CD4-positive, alpha-beta T cell treated with Interleukin-4 for 1 hour (primary cell): ENCODE measurements around the gene AGAP1.

Experiments
- DNase-seq, 2 donors: peaks; one replicate each; pipeline ENCODE4 v3.0.0-alpha.2; 2020 to 2022

The AGAP1 gene

GRCh38 chr2:235552671-235553070, 58.8 kb downstream of the AGAP1 start:
- no peak for DNase-seq

- DNase-seq, result no peak
These were observed 59.4 kb downstream of the AGAP1 start for GRCh38 chr2:235553291-235553690.

GRCh38 chr2:235553696-235554100, 59.9 kb downstream of the AGAP1 start:
- no peak for DNase-seq

GRCh38 chr2:235554385-235554784, 60.5 kb downstream of the AGAP1 start:
- DNase-seq, result no peak

- no peak for DNase-seq
These were observed 61.1 kb downstream of the AGAP1 start for GRCh38 chr2:235554936-235555335.

- no peak for DNase-seq
These were observed 61.5 kb downstream of the AGAP1 start for GRCh38 chr2:235555371-235555770.

- no peak for DNase-seq
These were observed 62.2 kb downstream of the AGAP1 start for GRCh38 chr2:235556086-235556485.

GRCh38 chr2:235556901-235557300, 63.1 kb downstream of the AGAP1 start:
- DNase-seq, result no peak

- DNase-seq, result no peak
These were observed 64.1 kb downstream of the AGAP1 start for GRCh38 chr2:235557903-235558302.

GRCh38 chr2:235558572-235558971, 64.7 kb downstream of the AGAP1 start:
- DNase-seq, result no peak

GRCh38 chr2:235560345-235560744, 66.5 kb downstream of the AGAP1 start:
- no peak for DNase-seq

GRCh38 chr2:235561450-235561849, 67.6 kb downstream of the AGAP1 start:
- DNase-seq, result no peak

GRCh38 chr2:235562065-235562747, 68.4 kb downstream of the AGAP1 start:
- DNase-seq, result no peak

GRCh38 chr2:235563056-235563910, 69.4 kb downstream of the AGAP1 start:
- no peak for DNase-seq

- no peak for DNase-seq
These were observed 70.2 kb downstream of the AGAP1 start for GRCh38 chr2:235564066-235564465.

- no peak for DNase-seq
These were observed 71.2 kb downstream of the AGAP1 start for GRCh38 chr2:235564884-235565530.

GRCh38 chr2:235566415-235566814, 72.6 kb downstream of the AGAP1 start:
- no peak for DNase-seq

- DNase-seq, result no peak
These were observed 73.2 kb downstream of the AGAP1 start for GRCh38 chr2:235566931-235567495.

- no peak for DNase-seq
These were observed 74.0 kb downstream of the AGAP1 start for GRCh38 chr2:235567842-235568241.

GRCh38 chr2:235568431-235568830, 74.6 kb downstream of the AGAP1 start:
- DNase-seq, result no peak

GRCh38 chr2:235569837-235570236, 76.0 kb downstream of the AGAP1 start:
- DNase-seq, result no peak

- no peak for DNase-seq
These were observed 76.4 kb downstream of the AGAP1 start for GRCh38 chr2:235570256-235570655.

GRCh38 chr2:235570966-235571692, 77.3 kb downstream of the AGAP1 start:
- DNase-seq, result no peak
